Stimulated activated effector memory CD8-positive, alpha-beta T cell treated with anti-CD3 and anti-CD28 coated beads, Interleukin-12 subunit alpha, Interleukin-12 subunit beta, amount 100 ng/mL, for 72 hours (primary cell): ENCODE measurements around the gene ULBP1.
A peak's percentile ranks its signal among the peaks of the same experiment; 100 is the strongest.
"Not testable (repeated sequence)": the region's sequence is repeated elsewhere in the genome, so short reads cannot be mapped to it uniquely, and the experiment has no call there.

Source experiments
- ATAC-seq: fragments of 150-1000 bp; cut with Tn5 transposase; 2 replicates; pipeline ENCODE4 v1.10.0; 2021
- DNase-seq, 2 donors: peaks; one replicate each; pipeline ENCODE4 v3.0.0; 2021 to 2022; ENCODE audit warnings: low spot score in 2 of 2
- H3K27ac Mint-ChIP-seq: one replicate; pipeline ENCODE4 v1.8.0; 2022; ENCODE audit warnings: mild to moderate bottlenecking, mixed read lengths
- H3K36me3 Mint-ChIP-seq: one replicate; pipeline ENCODE4 v1.8.0; 2022; ENCODE audit warnings: mild to moderate bottlenecking, mixed read lengths
- H3K4me1 Mint-ChIP-seq: one replicate; pipeline ENCODE4 v1.8.0; 2022; ENCODE audit warnings: mixed read lengths
- H3K4me3 Mint-ChIP-seq: one replicate; pipeline ENCODE4 v1.8.0; 2022; ENCODE audit warnings: mild to moderate bottlenecking, mixed read lengths
- H3K9me3 Mint-ChIP-seq: one replicate; pipeline ENCODE4 v1.8.0; 2022; ENCODE audit warnings: mixed read lengths

ULBP1 gene

DNA sequence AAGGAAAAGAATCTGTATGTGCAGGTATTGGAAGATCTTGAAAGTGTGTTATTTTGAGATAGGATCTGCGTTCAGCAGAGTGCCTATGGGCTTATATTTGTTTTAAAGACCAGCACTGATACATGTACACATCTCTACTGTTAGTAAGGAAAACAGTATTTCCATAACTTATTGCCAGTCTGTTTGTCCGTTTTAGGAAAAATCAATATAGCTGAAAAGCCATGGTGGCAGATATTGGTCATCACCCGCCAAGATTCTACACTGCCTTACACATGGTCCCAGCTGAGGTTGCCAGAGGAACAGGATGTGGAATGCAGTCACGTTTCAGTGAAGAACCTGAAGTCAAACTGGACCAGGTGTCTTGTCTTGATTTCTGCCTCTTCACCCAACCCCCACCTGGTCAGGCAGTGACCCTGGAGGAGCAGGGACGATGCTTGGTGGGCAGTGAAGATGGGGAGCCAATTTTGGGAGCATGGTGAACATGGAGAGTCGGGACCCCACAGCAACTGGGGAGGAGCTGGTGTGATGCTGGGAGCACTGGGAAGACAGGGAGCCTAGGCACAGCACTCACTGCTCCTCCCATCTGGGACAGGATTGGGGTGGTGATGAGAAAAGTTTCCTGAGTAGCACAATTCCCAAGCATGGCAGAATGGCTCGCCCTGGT, 8.0 kb upstream of the ULBP1 start:
- not testable (repeated sequence) for H3K27ac Mint-ChIP-seq, H3K36me3 Mint-ChIP-seq, ATAC-seq, H3K9me3 Mint-ChIP-seq, DNase-seq, H3K4me3 Mint-ChIP-seq
- H3K4me1 Mint-ChIP-seq, result peaks cover 17% of the 10 kb centered on the region

DNA sequence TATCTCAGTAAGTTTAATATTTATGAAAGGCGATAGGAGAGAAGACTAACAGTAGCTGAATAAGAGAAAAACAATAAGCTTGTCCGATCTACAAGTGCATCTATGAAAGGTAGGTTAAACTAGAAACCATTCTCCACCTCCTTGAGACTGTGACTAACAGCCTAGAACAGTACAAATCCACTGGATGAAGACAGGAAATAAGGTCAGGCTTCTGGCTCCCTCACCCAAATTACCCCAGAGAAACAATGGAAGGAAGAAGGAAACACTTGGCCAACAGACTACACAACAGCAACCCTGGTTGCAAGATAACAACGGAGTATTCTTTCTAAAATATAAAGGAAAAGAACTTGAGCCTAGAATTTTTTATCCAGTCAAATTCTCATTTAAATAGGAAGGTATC, 5.6 kb upstream of the ULBP1 start:
- ATAC-seq, H3K27ac Mint-ChIP-seq, H3K4me3 Mint-ChIP-seq, H3K9me3 Mint-ChIP-seq, DNase-seq, H3K36me3 Mint-ChIP-seq: not testable (repeated sequence)
- H3K4me1 Mint-ChIP-seq, result peaks cover 23% of the 10 kb centered on the region

DNA sequence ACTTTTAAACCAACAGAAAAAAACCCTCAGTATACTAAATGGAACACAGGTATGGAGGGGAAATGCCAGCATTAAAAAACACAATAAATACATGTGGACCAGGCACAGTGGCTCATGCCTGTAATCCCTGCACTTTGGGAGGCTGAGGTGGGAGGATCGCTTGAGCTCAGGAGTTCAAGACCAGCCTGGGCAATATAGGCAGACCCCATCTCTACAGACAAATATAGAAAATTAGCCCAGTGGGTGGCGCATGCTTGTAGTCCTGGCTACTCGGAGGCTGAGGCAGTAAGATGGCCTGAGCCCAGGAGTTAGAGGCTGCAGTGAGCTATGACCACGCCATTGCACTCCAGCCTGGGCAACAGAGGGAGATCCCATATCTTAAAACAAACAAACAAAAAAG, 3.9 kb upstream of the ULBP1 start:
- Mint-ChIP-seq H3K36me3 (peaks cover 16% of the 10 kb centered on the region), H3K4me1 (peaks cover 33% of the 10 kb centered on the region)
- DNase-seq, H3K4me3 Mint-ChIP-seq, ATAC-seq, H3K27ac Mint-ChIP-seq, H3K9me3 Mint-ChIP-seq: not testable (repeated sequence)

DNA sequence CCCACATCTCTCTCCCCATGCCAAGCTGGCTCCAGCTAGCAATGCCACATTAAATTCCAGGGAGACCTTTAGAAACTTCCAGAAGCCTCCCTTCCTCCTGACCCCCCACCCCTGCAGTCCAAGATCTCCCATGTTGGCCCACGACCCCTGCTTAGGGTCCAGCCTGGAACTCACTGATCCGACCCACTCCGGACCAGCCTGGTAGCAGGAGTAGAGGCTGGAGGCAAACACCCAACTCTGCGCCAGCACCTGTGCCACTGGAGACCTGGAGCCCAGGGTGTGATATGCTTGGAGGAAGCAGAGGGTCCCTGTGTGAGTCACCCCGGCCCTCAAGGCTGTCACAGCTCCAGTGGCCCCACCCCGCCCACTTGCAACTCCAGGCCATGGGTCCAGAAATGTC, 3.3 kb upstream of the ULBP1 start:
- no peaks in the 10 kb centered on the region for H3K9me3 Mint-ChIP-seq
- H3K4me1 Mint-ChIP-seq, result peaks cover 33% of the 10 kb centered on the region
- no peak overlapping the region for H3K27ac Mint-ChIP-seq
- H3K4me3 Mint-ChIP-seq, result no peak overlapping the region
- H3K36me3 Mint-ChIP-seq, result peaks cover 23% of the 10 kb centered on the region
- DNase-seq (no peak), ATAC-seq (no peak)

DNA sequence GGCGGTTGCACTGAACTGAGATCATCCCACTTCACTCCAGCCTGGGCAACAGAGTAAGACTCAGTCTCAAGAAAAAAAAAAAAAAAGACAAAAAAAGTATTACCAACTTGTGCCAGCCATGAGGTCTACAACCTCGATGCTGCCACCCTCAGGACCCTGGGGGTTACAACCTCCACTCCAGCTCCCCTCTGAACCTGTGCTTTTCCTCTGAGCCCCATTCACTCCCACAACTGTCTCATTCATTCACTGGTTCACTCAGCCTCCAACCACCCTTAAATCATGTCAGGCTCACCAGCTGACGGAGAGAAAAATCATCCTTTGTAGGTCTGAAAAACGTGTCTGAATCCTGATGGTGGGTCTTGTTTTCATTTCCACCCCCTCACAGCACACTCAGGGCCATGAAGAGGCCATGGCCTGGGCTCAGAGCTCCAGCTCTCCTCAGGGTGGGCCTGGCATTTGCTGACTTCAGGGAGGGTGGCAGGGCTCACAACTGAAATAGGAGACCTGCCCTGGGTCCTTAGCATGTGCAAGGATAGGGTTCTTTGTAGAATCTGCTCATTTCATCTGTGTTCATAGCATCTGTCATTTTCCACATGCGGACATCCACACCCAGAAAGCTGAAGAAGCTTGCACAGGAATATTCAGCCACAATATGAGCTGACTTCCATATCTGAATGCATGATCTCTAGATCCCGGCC, 1.9 kb upstream of the ULBP1 start:
- Mint-ChIP-seq H3K27ac (no peak overlapping the region), H3K9me3 (no peaks in the 10 kb centered on the region), H3K36me3 (peaks cover 28% of the 10 kb centered on the region), H3K4me1 (peaks cover 35% of the 10 kb centered on the region), H3K4me3 (no peak overlapping the region)
- no peak for DNase-seq
- ATAC-seq, result no peak

DNA sequence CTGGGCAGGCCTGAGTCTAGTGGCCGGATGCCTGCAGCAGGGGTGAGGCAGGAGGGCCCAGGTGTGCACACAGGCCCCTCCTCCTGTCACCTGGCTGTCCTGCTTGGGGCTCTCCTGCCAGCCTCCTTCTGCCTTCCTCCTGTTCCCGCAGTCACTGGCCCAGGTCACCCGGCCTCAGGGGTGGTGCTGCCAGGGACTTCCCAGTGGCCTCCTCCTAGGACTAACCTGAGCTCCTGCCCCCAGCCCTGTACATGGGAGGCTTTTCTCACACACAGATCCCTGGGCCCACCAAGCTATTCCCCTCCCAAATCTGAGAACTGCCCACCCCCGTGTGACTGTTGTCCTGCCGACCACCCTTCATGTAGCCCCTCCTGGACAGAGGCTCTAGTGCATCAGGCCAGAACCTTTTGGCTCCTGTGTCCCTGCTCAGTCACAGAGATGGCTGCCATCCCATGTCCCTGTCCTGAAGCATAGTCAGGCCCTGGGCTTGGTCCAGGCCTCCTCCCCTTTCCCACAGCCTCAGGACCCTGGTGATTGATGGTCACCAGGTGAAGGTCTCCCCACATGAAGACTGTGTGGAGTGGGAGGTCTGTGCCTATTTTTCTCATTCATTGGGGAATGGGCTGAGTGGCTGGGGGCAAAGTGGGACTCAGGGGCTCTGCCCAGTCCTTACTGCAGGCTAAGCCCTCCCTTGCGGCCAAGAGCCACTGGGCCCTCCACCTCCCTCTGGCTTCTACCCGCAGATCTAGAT, 1.1 kb upstream of the ULBP1 start:
- H3K36me3 Mint-ChIP-seq, result peaks cover 28% of the 10 kb centered on the region
- DNase-seq, result no peak
- no peak for ATAC-seq
- peak overlapping the region; percentile 88 for H3K27ac Mint-ChIP-seq
- peak overlapping the region; percentile 92 for H3K4me3 Mint-ChIP-seq
- H3K9me3 Mint-ChIP-seq, result no peaks in the 10 kb centered on the region
- peaks cover 35% of the 10 kb centered on the region for H3K4me1 Mint-ChIP-seq

DNA sequence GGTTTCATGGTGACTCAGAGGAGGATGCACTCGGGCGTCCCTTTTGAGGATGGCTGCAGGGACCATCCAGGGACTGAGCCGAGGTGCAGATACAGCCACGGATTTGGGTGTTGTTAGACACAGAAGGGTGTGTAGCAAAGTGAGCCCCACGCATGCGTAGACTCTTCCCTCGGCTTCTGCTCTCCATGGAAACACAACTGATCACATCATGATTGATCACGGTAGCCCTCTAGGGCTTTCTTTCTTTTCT, 606 bp upstream of the ULBP1 start:
- DNase-seq (peak in 1 of 2 donors; percentile 74), ATAC-seq (peak; percentile 64)
- Mint-ChIP-seq H3K36me3 (peaks cover 28% of the 10 kb centered on the region), H3K4me3 (peak overlapping the region; percentile 92), H3K27ac (peak overlapping the region; percentile 88), H3K4me1 (peaks cover 35% of the 10 kb centered on the region), H3K9me3 (no peaks in the 10 kb centered on the region)

DNA sequence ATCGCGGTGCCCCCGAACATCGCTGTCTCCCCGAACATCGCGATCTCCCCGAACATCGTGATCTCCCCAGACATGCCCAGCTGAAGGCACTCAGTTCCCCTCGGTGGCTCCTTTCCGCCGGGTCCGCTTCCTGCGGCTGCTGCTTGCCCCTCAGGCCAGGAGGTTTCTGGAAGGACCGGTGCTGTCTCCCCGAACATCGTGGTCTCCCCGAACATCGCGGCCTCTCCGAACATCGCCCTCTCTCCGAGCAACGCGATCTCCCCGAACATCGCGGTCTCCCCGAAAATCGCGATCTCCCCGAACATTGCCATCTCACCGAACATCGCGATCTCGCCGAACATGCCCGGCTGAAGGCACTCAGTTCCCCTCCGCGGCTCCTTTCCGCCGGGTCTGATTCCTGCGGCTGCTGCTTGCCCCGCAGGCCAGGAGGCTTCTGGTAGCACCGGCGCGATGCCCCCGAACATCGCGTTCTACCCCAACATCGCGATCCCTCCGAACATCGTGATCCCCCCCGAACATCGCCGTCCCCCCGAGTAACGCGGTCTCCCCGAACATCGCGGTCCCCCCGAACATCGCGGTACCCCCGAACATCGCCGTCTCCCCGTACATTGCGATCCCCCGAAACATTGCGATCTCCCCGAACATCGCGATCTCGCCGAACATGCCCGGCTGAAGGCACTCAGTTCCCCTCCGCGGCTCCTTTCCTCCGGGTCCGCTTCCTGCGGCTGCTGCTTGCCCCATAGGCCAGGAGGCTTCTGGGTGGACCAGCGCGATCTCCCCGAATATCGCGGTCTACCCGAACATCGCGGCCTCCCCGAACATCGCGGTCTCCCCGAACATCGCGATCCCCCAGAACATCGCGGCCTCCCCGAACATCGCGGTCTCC, 808 bp downstream of the ULBP1 start:
- H3K4me3 Mint-ChIP-seq, result peak overlapping the region; percentile 92
- H3K27ac Mint-ChIP-seq, result peak overlapping the region; percentile 88
- no peaks in the 10 kb centered on the region for H3K9me3 Mint-ChIP-seq
- H3K4me1 Mint-ChIP-seq, result peaks cover 35% of the 10 kb centered on the region
- ATAC-seq (no peak), DNase-seq (no peak)
- peaks cover 28% of the 10 kb centered on the region for H3K36me3 Mint-ChIP-seq

DNA sequence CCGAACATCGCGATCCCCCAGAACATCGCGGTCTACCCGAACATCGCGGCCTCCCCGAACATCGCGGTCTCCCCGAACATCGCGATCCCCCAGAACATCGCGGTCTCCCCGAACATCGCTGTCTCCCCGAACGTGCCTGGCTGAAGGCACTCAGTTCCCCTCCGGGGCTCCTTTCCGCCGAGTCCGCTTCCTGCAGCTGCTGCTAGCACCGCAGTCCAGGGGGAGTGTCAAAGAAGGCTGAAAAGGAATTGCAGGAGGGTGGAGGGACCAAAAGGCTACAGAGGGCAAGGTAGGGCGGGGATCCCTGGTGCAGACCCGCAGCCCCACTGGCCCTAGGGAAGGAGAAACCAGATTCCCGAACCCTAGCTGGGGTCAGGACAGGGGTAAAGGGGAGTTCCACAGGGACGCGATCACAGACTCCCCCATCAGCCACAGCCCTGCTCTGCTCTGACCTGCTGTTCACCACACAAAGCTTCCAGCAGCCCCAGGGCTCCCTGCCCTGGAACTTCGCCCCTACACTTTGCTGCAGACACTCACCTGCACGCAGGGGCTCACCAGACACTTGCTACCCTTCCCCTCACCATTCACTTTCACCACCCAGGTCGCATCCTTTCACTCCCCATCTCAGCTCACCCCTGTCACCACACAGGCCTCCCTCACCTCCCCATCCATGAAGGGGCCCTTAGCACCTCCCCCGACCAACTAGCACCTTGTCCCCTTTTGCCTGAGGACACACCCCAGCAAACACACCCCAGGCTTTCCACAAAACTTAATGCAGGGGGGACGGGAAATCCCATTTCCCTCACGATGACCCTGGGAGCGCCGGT, 1.7 kb downstream of the ULBP1 start:
- DNase-seq (no peak), ATAC-seq (no peak)
- Mint-ChIP-seq H3K27ac (peak overlapping the region; percentile 88), H3K9me3 (no peaks in the 10 kb centered on the region), H3K4me1 (peaks cover 35% of the 10 kb centered on the region), H3K4me3 (peak overlapping the region; percentile 92), H3K36me3 (peaks cover 28% of the 10 kb centered on the region)

DNA sequence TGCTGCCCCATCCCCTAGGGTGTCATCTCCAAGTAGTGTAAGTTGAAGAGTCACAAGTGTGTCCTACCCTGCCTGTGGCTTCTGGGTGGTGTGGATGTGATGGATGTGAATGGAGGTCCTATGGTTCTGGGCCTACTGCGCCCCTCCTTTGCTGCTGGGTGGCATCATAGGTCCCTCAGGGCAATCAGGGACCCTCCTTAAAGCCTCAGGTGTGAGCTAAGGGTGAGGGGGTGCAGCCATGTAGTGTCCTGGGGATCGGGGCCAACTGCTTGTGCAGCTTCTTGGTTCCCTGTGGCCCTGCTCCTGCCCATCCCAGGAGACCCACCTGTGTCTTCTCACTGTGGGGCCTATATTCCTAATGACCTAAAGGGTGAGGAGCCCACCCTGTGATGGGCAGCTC, 2.6 kb downstream of the ULBP1 start:
- peaks cover 35% of the 10 kb centered on the region for H3K4me1 Mint-ChIP-seq
- not testable (repeated sequence) for DNase-seq, ATAC-seq, H3K27ac Mint-ChIP-seq, H3K9me3 Mint-ChIP-seq
- peaks cover 28% of the 10 kb centered on the region for H3K36me3 Mint-ChIP-seq
- H3K4me3 Mint-ChIP-seq, result peak overlapping the region; percentile 92

DNA sequence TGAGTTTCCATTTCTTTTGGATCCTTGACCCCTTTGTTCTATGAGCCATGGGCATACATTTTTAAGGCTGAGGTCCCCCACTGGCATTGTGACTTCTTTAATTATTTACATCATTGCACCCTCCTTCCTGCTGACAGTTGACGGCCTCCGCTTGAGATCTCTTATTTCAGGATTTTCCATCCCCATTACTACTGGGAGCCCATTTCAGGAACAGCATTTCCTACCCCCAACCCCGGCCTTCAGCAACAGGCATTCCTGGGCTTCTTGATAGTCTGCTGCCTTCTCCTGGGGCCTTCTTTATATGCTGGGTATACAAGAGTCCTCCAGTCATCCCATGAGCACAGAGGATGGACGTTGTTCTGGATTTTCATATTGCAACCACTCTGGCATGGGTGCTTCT, 3.8 kb downstream of the ULBP1 start:
- H3K9me3 Mint-ChIP-seq, result no peaks in the 10 kb centered on the region
- H3K27ac Mint-ChIP-seq, result no peak overlapping the region
- DNase-seq (no peak), ATAC-seq (no peak)
- H3K4me3 Mint-ChIP-seq, result no peak overlapping the region
- H3K36me3 Mint-ChIP-seq, result peaks cover 27% of the 10 kb centered on the region
- peaks cover 34% of the 10 kb centered on the region for H3K4me1 Mint-ChIP-seq

DNA sequence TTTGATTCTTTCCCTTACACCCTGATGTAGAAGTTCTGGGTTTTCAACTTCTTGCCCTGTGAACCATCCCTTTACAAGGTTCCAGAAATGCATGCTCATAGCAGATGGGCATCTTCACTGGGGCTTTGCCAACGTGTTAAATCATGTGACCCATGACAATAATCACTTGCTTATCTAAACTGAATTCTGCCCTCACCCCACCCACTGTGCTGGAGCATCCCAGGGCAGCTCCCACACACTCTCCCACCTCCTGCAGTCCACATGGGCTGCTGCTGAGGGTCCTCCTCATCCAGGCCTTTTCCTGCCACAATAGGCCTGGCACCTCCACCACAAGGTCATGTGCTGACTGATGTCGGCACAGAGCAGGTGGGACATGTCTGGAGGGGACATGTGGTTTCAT, 4.3 kb downstream of the ULBP1 start:
- H3K9me3 Mint-ChIP-seq, ATAC-seq, H3K27ac Mint-ChIP-seq, DNase-seq, H3K4me3 Mint-ChIP-seq: not testable (repeated sequence)
- peaks cover 30% of the 10 kb centered on the region for H3K4me1 Mint-ChIP-seq
- H3K36me3 Mint-ChIP-seq, result peaks cover 23% of the 10 kb centered on the region

DNA sequence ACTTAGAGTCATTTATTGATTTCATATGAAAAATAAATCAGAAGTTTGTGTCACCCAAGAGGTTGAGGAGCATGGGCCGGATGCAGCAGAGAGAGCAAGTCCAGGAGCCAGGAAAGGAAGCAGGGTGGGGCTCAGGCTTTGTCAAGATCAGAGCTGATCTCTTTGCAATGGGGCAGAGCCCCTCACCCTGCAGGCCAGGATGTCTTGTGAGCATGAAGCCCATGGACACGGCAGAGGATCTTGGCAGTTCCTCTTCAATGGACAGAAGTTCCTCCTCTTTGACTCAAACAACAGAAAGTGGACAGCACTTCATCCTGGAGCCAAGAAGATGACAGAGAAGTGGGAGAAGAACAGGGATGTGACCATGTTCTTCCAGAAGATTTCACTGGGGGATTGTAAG, 5.2 kb downstream of the ULBP1 start:
- not testable (repeated sequence) for ATAC-seq, DNase-seq, H3K27ac Mint-ChIP-seq, H3K4me3 Mint-ChIP-seq, H3K9me3 Mint-ChIP-seq
- Mint-ChIP-seq H3K4me1 (peaks cover 22% of the 10 kb centered on the region), H3K36me3 (peaks cover 19% of the 10 kb centered on the region)

DNA sequence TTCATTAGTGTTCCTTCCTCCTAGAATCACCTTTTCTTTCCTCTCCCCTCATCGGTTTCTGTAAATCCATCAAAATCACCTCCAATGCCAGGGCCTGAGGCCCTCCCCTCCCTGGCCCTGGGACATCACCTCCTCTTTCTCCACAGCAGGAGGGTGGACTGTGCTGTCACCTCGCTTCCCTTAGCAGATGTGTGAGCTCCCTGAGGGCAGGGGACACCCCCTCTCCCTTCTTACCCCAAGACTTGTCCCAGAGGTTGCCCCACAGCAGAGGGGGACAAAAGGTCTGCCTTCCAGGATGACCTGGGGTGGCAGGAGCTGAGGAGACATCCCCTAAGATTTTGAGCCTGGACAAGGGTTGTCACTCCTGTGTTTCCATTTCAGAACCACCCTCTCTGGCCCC, 5.9 kb downstream of the ULBP1 start:
- no peak for ATAC-seq
- H3K27ac Mint-ChIP-seq, result no peak overlapping the region

More for the DNA sequence above, 5.9 kb downstream of the ULBP1 start:
- no peak for DNase-seq
- H3K9me3 Mint-ChIP-seq, result no peaks in the 10 kb centered on the region
- H3K36me3 Mint-ChIP-seq, result peaks cover 14% of the 10 kb centered on the region
- no peak overlapping the region for H3K4me3 Mint-ChIP-seq
- H3K4me1 Mint-ChIP-seq, result peaks cover 15% of the 10 kb centered on the region
